ENCODE measurements around the gene CLN5.

DNA sequence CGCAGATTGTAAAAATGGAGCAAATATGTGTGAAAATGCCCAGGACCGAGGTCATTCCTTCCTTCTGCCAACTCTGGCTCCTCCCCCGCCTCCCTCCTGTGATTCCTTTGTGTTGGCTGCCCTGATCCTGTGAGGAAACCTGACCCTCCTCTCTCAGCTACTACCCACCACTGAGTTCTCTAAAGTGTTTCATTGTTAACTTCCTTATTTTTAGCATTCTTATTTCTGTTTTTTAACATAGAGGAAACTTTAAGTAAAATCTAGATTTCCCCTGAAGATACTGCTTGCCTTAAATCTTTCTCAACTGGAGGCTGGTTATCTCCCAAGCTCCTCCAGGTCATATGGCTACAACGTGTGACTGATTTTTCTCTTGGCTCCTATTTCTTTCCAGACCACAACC is 56.8 kb downstream of the CLN5 start:
- TF ChIP-seq, protein P1, sequence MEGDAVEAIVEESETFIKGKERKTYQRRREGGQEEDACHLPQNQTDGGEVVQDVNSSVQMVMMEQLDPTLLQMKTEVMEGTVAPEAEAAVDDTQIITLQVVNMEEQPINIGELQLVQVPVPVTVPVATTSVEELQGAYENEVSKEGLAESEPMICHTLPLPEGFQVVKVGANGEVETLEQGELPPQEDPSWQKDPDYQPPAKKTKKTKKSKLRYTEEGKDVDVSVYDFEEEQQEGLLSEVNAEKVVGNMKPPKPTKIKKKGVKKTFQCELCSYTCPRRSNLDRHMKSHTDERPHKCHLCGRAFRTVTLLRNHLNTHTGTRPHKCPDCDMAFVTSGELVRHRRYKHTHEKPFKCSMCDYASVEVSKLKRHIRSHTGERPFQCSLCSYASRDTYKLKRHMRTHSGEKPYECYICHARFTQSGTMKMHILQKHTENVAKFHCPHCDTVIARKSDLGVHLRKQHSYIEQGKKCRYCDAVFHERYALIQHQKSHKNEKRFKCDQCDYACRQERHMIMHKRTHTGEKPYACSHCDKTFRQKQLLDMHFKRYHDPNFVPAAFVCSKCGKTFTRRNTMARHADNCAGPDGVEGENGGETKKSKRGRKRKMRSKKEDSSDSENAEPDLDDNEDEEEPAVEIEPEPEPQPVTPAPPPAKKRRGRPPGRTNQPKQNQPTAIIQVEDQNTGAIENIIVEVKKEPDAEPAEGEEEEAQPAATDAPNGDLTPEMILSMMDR (IDR thresholded peaks at IDR 0.05): no peak
- no peak for TF ChIP-seq POLR2A (IDR thresholded peaks at IDR 0.05)

Data from adrenal gland (tissue), 5 donors.